Peyer's patch (tissue), 4 donors: ENCODE results near the gene KLHL7.

Experiments used
- CTCF ChIP-seq, 6 experiments: fragments of 450-650 bp in 4 of 6; fragments of 200-600 bp in 2 of 6; sonication (generic) in 1 of 6; IDR thresholded peaks; one replicate each; pipeline ENCODE4 v1.5.1; 2017 to 2019; ENCODE audit warnings: antibody characterized with exemption in 6 of 6, mild to moderate bottlenecking in 3 of 6, moderate library complexity in 1 of 6
- POLR2A ChIP-seq, 2 donors: fragments of 450-650 bp; IDR thresholded peaks; one replicate each; pipeline ENCODE4 v1.5.1; 2017; ENCODE audit warnings: antibody characterized with exemption in 2 of 2, mild to moderate bottlenecking in 2 of 2, moderate library complexity in 2 of 2

GRCh38 chr7:23214938-23215337, 109.4 kb downstream of the KLHL7 start:
- no peak for TF ChIP-seq CTCF (IDR thresholded peaks at IDR 0.05)
- no peak for TF ChIP-seq POLR2A (IDR thresholded peaks at IDR 0.05)
